ENCODE measurements around the gene C13orf46. TPM values are rescaled to one million over a fixed set of nuclear protein-coding genes. Genes with fewer than 3 reads are reported as not detected.

The C13orf46 gene
- polyA plus RNA-seq, 1 donor (not counting 4 experiments of a cell fraction or from before 2014, with no cell fraction given), result not detected

DNA sequence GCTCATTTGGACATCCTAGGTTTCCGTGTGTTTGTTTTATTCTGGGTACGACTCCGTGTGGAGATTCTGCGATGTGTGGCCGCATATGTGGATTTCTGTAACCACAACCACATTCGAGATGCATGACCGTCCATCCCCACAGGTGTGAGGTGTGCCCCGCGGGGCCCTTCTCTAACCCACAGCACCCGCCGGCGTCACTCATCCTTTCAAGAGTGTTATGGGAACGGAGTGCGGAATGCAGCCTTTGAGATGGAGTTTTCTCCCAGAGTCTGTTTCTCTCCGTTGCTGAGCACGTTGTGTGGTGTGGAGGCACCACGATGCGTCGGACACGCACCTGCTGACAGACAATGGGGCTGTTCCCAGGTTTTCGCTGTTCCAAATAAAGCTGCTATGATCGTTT is 40.0 kb downstream of the C13orf46 start:
- Histone ChIP-seq H3K27ac (ENCODE audit: control insufficient read depth, insufficient read depth, low read length) (no peak overlapping the region), H3K36me3 (ENCODE audit: control insufficient read depth in 2 of 2, extremely low read depth in 1 of 2, insufficient read depth in 2 of 2, low read length in 2 of 2) (no peaks in the 10 kb centered on the region), H2AFZ (ENCODE audit: control insufficient read depth, low read length) (no peak overlapping the region), H3K4me3 (ENCODE audit: control insufficient read depth in 2 of 3, extremely low read depth in 1 of 3, insufficient read depth in 2 of 3, low read depth in 1 of 3, low read length in 3 of 3) (no peak overlapping the region), H3K4me2 (ENCODE audit: control insufficient read depth, extremely low read depth, insufficient read depth, low read depth, low read length) (no peak overlapping the region), H3K27me3 (ENCODE audit: control insufficient read depth, extremely low read depth, insufficient read depth, low read length) (peaks cover 44% of the 10 kb centered on the region), H3K4me1 (ENCODE audit: control insufficient read depth, extremely low read depth, insufficient read depth, low read length) (no peaks in the 10 kb centered on the region), H3K9ac (ENCODE audit: control insufficient read depth, extremely low read depth, insufficient read depth, low read length) (no peak overlapping the region), H3K79me2 (ENCODE audit: control insufficient read depth, insufficient read depth, low read length) (no peaks in the 10 kb centered on the region), H3K9me1 (ENCODE audit: control insufficient read depth, extremely low read depth, insufficient read depth, low read length) (no peaks in the 10 kb centered on the region), H3K9me3 (ENCODE audit: control insufficient read depth, low read depth, low read length) (no peaks in the 10 kb centered on the region), H4K20me1 (ENCODE audit: control insufficient read depth, extremely low read depth, insufficient read depth, low read length) (no peaks in the 10 kb centered on the region)
- FAIRE-seq, result no peak
- dilution Hi-C loops (cut with MboI; ENCODE audit: extremely low pct_ligation_motif_present, low sequenced_read_pairs), result no loop called here
- TF ChIP-seq EZH2 (IDR thresholded peaks at IDR 0.05; ENCODE audit: low read length) (no peak), CTCF (optimal IDR thresholded peaks at IDR 0.05 in 1 of 3, IDR thresholded peaks at IDR 0.05 in 1 of 3, conservative IDR thresholded peaks at IDR 0.05 in 1 of 3; ENCODE audit: extremely low read depth in 1 of 3, insufficient read depth in 2 of 3, low read length in 3 of 3) (no peak)
- DNase-seq (ENCODE audit: low read depth, low spot score), result no peak

DNA sequence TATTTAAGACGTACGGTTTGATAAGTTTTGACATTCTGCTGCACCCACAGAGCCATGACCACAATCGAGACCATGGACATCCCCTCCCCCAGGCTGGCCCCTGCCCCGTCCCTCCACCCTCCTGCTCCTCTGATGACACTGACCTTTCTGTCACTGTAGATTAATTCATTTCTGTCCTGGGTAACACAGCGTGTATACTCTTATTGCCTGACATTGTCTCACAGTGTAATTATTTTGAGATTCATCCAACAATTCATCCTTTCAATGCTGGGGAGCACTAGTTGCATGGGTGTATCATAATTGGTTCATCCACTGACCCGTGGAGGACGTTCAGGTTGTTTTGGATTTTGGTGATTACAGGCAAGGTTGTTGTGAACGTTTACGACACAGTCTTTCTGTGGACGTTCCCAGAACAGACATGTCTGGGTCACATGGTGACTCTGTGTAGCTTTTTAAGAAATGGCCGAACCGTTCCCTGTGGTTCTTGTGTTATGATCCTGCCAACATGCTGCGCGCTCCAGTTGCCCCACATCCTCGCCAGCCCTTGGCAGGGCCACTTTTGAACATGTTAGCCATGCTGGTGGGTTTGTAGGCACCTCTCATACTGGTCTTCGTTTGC is 41.9 kb downstream of the C13orf46 start:
- no peaks in the 10 kb centered on the region for H3K36me3 ChIP-seq (ENCODE audit: control insufficient read depth in 2 of 2, extremely low read depth in 1 of 2, insufficient read depth in 2 of 2, low read length in 2 of 2)
- DNase-seq (ENCODE audit: low read depth, low spot score) (no peak), FAIRE-seq (no peak)
- H3K4me3 ChIP-seq (ENCODE audit: control insufficient read depth in 2 of 3, extremely low read depth in 1 of 3, insufficient read depth in 2 of 3, low read depth in 1 of 3, low read length in 3 of 3), result no peak overlapping the region
- no peaks in the 10 kb centered on the region for H3K9me1 ChIP-seq (ENCODE audit: control insufficient read depth, extremely low read depth, insufficient read depth, low read length)
- H3K4me2 ChIP-seq (ENCODE audit: control insufficient read depth, extremely low read depth, insufficient read depth, low read depth, low read length), result no peak overlapping the region
- H3K9me3 ChIP-seq (ENCODE audit: control insufficient read depth, low read depth, low read length), result no peaks in the 10 kb centered on the region
- TF ChIP-seq CTCF (optimal IDR thresholded peaks at IDR 0.05 in 1 of 3, IDR thresholded peaks at IDR 0.05 in 1 of 3, conservative IDR thresholded peaks at IDR 0.05 in 1 of 3; ENCODE audit: extremely low read depth in 1 of 3, insufficient read depth in 2 of 3, low read length in 3 of 3) (no peak), EZH2 (IDR thresholded peaks at IDR 0.05; ENCODE audit: low read length) (no peak)
- H3K27ac ChIP-seq (ENCODE audit: control insufficient read depth, insufficient read depth, low read length), result no peak overlapping the region
- dilution Hi-C loops (cut with MboI; ENCODE audit: extremely low pct_ligation_motif_present, low sequenced_read_pairs), result no loop called here
- H2AFZ ChIP-seq (ENCODE audit: control insufficient read depth, low read length), result no peak overlapping the region
- no peak overlapping the region for H3K9ac ChIP-seq (ENCODE audit: control insufficient read depth, extremely low read depth, insufficient read depth, low read length)
- H3K79me2 ChIP-seq (ENCODE audit: control insufficient read depth, insufficient read depth, low read length), result no peaks in the 10 kb centered on the region
- H4K20me1 ChIP-seq (ENCODE audit: control insufficient read depth, extremely low read depth, insufficient read depth, low read length), result no peaks in the 10 kb centered on the region
- peaks cover 28% of the 10 kb centered on the region for H3K27me3 ChIP-seq (ENCODE audit: control insufficient read depth, extremely low read depth, insufficient read depth, low read length)
- H3K4me1 ChIP-seq (ENCODE audit: control insufficient read depth, extremely low read depth, insufficient read depth, low read length), result peaks cover 17% of the 10 kb centered on the region
